NCI-H774 (cell line): ENCODE results near the gene CAMK4.
A peak's percentile ranks its signal among the peaks of the same experiment; 100 is the strongest.

Experiments
- DNase-seq: peaks from one replicate; lab custom pipeline; 2025; lab: John Stamatoyannopoulos, UW

The CAMK4 gene

GRCh38 chr5:111422747-111423720 is 198.8 kb downstream of the CAMK4 start:
- no peak for DNase-seq

GRCh38 chr5:111425205-111425604 is 201.0 kb downstream of the CAMK4 start:
- no peak for DNase-seq

- DNase-seq: no peak
These were observed 203.6 kb downstream of the CAMK4 start for GRCh38 chr5:111427762-111428161.

GRCh38 chr5:111432883-111433536 is 208.8 kb downstream of the CAMK4 start:
- DNase-seq: no peak

- no peak for DNase-seq
These were observed 210.6 kb downstream of the CAMK4 start for GRCh38 chr5:111434800-111435199.

GRCh38 chr5:111439473-111440075 is 215.4 kb downstream of the CAMK4 start:
- no peak for DNase-seq

- DNase-seq: no peak
These were observed 222.9 kb downstream of the CAMK4 start for GRCh38 chr5:111447099-111447498.

- DNase-seq: no peak
These were observed 223.6 kb downstream of the CAMK4 start for GRCh38 chr5:111447822-111448221.

- DNase-seq: no peak
These were observed 229.1 kb downstream of the CAMK4 start for GRCh38 chr5:111453295-111453694.

GRCh38 chr5:111453747-111454146 is 229.6 kb downstream of the CAMK4 start:
- DNase-seq: no peak

GRCh38 chr5:111454198-111454622 is 230.0 kb downstream of the CAMK4 start:
- DNase-seq: no peak

- no peak for DNase-seq
These were observed 230.6 kb downstream of the CAMK4 start for GRCh38 chr5:111454776-111455175.

- peak; percentile 17 for DNase-seq
These were observed 237.1 kb downstream of the CAMK4 start for GRCh38 chr5:111461255-111461671.

GRCh38 chr5:111461934-111462333 is 237.8 kb downstream of the CAMK4 start:
- no peak for DNase-seq

GRCh38 chr5:111463311-111463710 is 239.1 kb downstream of the CAMK4 start:
- no peak for DNase-seq

- no peak for DNase-seq
These were observed 245.2 kb downstream of the CAMK4 start for GRCh38 chr5:111469293-111469896.

- no peak for DNase-seq
These were observed 245.7 kb downstream of the CAMK4 start for GRCh38 chr5:111469903-111470302.

GRCh38 chr5:111472096-111472495 is 247.9 kb downstream of the CAMK4 start:
- no peak for DNase-seq

GRCh38 chr5:111472579-111472978 is 248.4 kb downstream of the CAMK4 start:
- DNase-seq: no peak

- no peak for DNase-seq
These were observed 254.1 kb downstream of the CAMK4 start for GRCh38 chr5:111478266-111478665.

- no peak for DNase-seq
These were observed 254.7 kb downstream of the CAMK4 start for GRCh38 chr5:111478898-111479297.

- no peak for DNase-seq
These were observed 256.2 kb downstream of the CAMK4 start for GRCh38 chr5:111480346-111480745.
